ENCODE results near the gene AMER2.

The AMER2 gene

DNA sequence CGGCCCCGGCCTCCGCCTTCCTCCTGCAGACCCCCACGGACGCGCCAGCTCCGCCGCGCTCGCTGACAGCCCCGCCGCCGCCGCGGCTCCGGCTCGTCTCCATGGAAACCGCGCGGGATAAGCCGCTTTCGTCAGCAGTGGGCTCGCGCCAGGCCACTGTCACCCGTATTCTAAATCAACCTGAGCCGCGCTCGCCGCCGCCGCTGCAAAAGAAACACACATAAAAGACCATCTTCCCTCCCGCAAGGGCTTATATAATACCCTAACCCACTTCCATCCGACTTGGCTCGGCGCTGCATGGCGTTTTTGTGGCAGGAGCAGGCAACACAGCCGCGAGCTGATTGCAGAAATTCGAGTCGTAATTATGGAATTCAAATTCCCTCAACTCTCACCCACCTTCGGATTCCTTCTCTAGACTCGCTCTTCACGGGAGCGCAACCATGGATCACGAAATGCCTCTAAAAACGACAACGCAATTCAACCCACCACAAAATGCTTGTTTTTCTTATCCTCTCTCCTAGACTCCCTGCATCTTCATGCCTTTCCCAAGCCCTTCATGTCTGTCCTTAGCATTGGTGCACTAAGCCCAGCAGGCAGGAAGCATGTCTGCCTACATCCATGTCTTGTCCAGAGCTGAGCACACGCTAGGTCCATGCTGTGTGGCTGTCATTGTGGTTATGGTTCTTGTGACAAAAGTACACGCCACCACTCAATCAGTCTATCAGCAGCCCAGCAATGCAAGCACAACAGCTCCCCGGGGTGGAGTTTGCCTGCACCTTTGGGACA is at the start of gene AMER2:
Gene AMER2 (minus strand): TSS at position 772 of the 786 bp plus-strand sequence. CDS start 669 bp downstream, at position 103.
- no peak for DNase-seq (ENCODE audit: extremely low read depth, low read depth)
- no peak within 1 kb of the TSS for H3K4me3 ChIP-seq (replicated peaks; ENCODE audit: low read depth, low read length)

DNA sequence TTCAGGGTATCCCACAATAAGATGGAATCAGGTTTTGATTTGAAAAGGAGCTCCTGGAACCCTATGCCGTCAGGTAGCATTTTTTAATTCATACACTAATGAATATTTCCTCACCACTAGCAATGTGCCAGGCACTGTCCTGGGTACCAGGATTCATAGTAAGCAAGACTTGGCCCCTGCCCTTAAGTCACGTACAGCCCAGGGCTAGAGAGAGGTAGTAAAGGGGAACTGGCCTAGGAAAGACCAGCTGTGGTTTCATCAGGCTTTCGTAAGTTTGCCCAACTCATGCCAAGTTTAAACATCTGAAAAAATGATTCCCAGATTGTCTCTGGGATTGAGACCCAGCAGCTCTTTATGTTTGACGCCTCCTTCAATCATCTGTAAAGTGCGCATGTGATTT is 45.9 kb upstream of the AMER2 start:
- no peak for DNase-seq (ENCODE audit: extremely low read depth, low read depth)
- no peak overlapping the region for H3K4me3 ChIP-seq (replicated peaks; ENCODE audit: low read depth, low read length)
- TF ChIP-seq, protein P1, sequence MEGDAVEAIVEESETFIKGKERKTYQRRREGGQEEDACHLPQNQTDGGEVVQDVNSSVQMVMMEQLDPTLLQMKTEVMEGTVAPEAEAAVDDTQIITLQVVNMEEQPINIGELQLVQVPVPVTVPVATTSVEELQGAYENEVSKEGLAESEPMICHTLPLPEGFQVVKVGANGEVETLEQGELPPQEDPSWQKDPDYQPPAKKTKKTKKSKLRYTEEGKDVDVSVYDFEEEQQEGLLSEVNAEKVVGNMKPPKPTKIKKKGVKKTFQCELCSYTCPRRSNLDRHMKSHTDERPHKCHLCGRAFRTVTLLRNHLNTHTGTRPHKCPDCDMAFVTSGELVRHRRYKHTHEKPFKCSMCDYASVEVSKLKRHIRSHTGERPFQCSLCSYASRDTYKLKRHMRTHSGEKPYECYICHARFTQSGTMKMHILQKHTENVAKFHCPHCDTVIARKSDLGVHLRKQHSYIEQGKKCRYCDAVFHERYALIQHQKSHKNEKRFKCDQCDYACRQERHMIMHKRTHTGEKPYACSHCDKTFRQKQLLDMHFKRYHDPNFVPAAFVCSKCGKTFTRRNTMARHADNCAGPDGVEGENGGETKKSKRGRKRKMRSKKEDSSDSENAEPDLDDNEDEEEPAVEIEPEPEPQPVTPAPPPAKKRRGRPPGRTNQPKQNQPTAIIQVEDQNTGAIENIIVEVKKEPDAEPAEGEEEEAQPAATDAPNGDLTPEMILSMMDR (IDR thresholded peaks at IDR 0.05; ENCODE audit: low read depth, low read length, missing control alignments): no peak

More for the DNA sequence above, at the start of gene AMER2:
- TF ChIP-seq, protein P1 (IDR thresholded peaks at IDR 0.05; ENCODE audit: low read depth, low read length, missing control alignments): no peak

- peak; percentile 2 for DNase-seq (ENCODE audit: extremely low read depth, low read depth)
- TF ChIP-seq, protein P1 (IDR thresholded peaks at IDR 0.05; ENCODE audit: low read depth, low read length, missing control alignments): no peak
- H3K4me3 ChIP-seq (replicated peaks; ENCODE audit: low read depth, low read length): no peak overlapping the region
Measured at GRCh38 chr13:25217023-25217885, 45.2 kb upstream of the AMER2 start.

DNA sequence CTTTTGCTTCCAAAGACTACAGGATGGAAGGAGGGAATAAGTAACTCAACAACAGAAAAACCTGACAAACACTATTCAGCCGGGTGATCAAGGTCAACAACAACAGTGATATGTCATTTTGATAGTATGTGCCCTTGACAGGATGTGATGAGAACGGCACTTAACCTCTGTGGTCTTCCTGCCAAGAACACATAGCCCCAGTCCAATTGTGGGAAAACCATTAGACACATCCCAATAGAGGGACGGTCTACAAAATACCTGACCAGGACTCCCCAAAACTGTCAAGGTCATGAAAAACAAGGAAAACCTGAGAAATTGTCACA is 43.1 kb upstream of the AMER2 start:
- no peak for DNase-seq (ENCODE audit: extremely low read depth, low read depth)
- TF ChIP-seq, protein P1 (IDR thresholded peaks at IDR 0.05; ENCODE audit: low read depth, low read length, missing control alignments): no peak
- H3K4me3 ChIP-seq (replicated peaks; ENCODE audit: low read depth, low read length): no peak overlapping the region

GRCh38 chr13:25214491-25215252 is 42.6 kb upstream of the AMER2 start:
- TF ChIP-seq, protein P1 (IDR thresholded peaks at IDR 0.05; ENCODE audit: low read depth, low read length, missing control alignments): peak; percentile 11
- DNase-seq (ENCODE audit: extremely low read depth, low read depth): peak; percentile 32
- H3K4me3 ChIP-seq (replicated peaks; ENCODE audit: low read depth, low read length): no peak overlapping the region

DNA sequence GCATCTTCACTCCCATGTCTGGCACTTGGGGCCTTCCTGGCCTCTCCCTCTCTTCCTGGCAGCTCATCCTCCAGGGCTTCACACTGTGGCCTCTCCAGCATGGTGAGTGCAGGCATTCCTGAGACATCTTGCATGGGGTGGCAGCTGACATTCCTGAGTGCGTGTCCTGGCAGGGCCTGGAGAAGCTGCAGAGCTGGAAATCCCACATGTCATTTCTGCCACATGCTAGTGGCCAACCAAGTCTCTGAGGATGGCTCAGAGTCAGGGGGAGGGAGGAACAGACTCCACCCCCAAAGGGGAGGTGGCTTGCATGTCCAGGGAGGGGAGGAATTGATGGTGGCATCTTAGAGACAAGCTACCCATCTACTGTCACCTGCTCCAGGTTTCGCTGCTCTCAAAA is 41.6 kb upstream of the AMER2 start:
- TF ChIP-seq, protein P1 (IDR thresholded peaks at IDR 0.05; ENCODE audit: low read depth, low read length, missing control alignments): no peak
- no peak overlapping the region for H3K4me3 ChIP-seq (replicated peaks; ENCODE audit: low read depth, low read length)
- DNase-seq (ENCODE audit: extremely low read depth, low read depth): peak; percentile 4

Data from HFF-Myc (cell line).